Mesothelial cell of epicardium (in vitro differentiated cells): ENCODE results near the gene BHLHA9. TPM values are rescaled to one million over a fixed set of nuclear protein-coding genes. Genes with fewer than 3 reads are reported as not detected.

Experiments used
- DNase-seq, 2 experiments: peaks; one replicate each; pipeline ENCODE4 v3.0.0; 2021; ENCODE audit warnings: low spot score in 2 of 2; ENCODE audit not compliant: unreplicated experiment in 2 of 2
- H3K27ac Mint-ChIP-seq: 2 replicates; pipeline ENCODE4 v1.8.0; 2021; ENCODE audit warnings: mixed read lengths
- H3K27me3 Mint-ChIP-seq: 2 replicates; pipeline ENCODE4 v1.8.0; 2021; ENCODE audit warnings: low read depth, mixed read lengths
- H3K36me3 Mint-ChIP-seq: 2 replicates; pipeline ENCODE4 v1.8.0; 2021; ENCODE audit warnings: mixed read lengths
- H3K4me1 Mint-ChIP-seq: 2 replicates; pipeline ENCODE4 v1.8.0; 2021; ENCODE audit warnings: mixed read lengths
- H3K4me3 Mint-ChIP-seq: 2 replicates; pipeline ENCODE4 v1.8.0; 2021; ENCODE audit warnings: mild to moderate bottlenecking, moderate library complexity, mixed read lengths
- H3K9me3 Mint-ChIP-seq: 2 replicates; pipeline ENCODE4 v1.8.0; 2021; ENCODE audit warnings: mixed read lengths
- CTCF ChIP-seq: fragments of 200-600 bp; sonication (generic); IDR thresholded peaks from one replicate; pipeline ENCODE4 v1.5.0; 2021; ENCODE audit warnings: antibody characterized with exemption; ENCODE audit not compliant: unreplicated experiment
- total RNA-seq: library from RNA; stranded (reverse); gene quantifications from 3 replicates; pipeline ENCODE4 v1.2.1, GENCODE V29; 2021

BHLHA9 gene
- total RNA-seq, 1 donor from 2014 or later: not detected

DNA sequence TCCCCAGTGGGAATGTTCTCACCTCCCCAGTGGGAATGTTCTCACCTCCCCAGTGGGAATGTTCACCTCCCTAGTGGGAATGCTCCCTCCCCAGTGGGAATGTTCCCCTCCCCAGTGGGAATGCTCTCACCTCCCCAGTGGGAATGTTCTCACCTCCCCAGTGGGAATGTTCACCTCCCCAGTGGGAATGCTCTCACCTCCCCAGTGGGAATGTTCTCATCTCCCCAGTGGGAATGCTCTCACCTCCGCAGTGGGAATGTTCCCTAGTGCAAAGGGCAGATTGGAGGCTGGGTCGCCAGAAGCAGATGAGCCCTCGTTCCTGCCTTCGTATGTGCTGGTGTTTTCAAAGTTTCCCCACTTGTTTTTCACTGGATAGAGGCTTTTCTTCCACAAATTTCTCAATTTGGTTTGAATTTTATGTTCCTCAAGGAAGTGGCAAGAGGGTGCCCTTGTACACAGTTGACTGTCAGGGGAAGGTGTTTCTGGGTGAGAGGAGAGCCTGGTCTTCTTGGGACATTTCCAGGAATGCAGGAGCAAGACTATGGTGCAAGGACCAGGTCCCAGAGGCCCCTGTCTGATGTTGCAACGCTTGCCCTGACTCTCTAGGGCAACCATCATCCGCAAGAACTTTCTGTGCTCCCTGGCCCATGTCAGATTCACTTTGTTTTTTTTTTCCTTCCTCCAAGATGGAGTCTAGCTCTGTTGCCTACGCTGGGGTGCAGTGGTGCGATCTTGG lies 43.2 kb downstream of the BHLHA9 start:
- DNase-seq: no peak
- no peaks in the 10 kb centered on the region for H3K4me1 Mint-ChIP-seq
- no peak overlapping the region for H3K27ac Mint-ChIP-seq
- H3K4me3 Mint-ChIP-seq: no peak overlapping the region
- no peaks in the 10 kb centered on the region for H3K36me3 Mint-ChIP-seq
- peaks cover 23% of the 10 kb centered on the region for H3K27me3 Mint-ChIP-seq
- TF ChIP-seq CTCF: no peak
- no peaks in the 10 kb centered on the region for H3K9me3 Mint-ChIP-seq

GRCh38 chr17:1315409-1315808 lies 45.2 kb downstream of the BHLHA9 start:
- Mint-ChIP-seq H3K4me1 (no peaks in the 10 kb centered on the region), H3K36me3 (no peaks in the 10 kb centered on the region), H3K9me3 (no peaks in the 10 kb centered on the region), H3K27me3 (peaks cover 28% of the 10 kb centered on the region), H3K4me3 (no peak overlapping the region), H3K27ac (no peak overlapping the region)
- no peak for DNase-seq
- TF ChIP-seq CTCF: no peak

DNA sequence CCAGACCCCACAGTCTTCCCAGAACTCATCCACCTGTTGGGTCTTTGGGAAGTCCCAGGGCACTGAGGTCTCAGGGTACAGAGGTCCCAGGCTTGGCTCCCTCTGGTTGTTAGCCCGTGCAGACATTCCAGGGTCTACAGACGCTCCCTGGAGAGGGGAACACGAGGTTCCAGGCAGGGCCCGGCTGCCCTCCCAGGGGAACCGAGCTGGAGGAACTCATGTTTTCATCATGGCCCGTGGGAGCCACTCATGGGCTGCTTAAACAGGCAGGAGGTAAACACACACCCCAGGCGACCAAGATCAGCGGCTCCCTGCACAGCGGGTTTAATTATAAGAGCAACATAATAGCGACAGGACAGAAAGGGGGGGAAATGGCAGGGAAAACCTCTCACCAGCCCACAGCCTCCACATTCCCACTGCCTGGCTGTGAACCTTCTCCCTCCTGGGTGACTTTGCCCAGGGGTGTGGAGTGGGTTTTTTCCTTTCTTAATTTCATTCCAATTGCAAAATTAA lies 45.7 kb downstream of the BHLHA9 start:
- TF ChIP-seq CTCF: no peak
- H3K4me1 Mint-ChIP-seq: no peaks in the 10 kb centered on the region
- H3K4me3 Mint-ChIP-seq: no peak overlapping the region
- H3K9me3 Mint-ChIP-seq: no peaks in the 10 kb centered on the region
- H3K36me3 Mint-ChIP-seq: no peaks in the 10 kb centered on the region
- H3K27me3 Mint-ChIP-seq: peaks cover 32% of the 10 kb centered on the region
- DNase-seq: no peak
- H3K27ac Mint-ChIP-seq: no peak overlapping the region

Other genes starting within 250 kb of the BHLHA9 start
- gene ABR, start 90.5 kb upstream of the BHLHA9 start, total RNA-seq: 63.9 to 70.1 TPM (median 69.3 TPM) in 3 replicates
- not detected in 3 replicates for gene TRARG1, start 9.2 kb downstream of the BHLHA9 start, total RNA-seq
- gene YWHAE, start 129.8 kb downstream of the BHLHA9 start, total RNA-seq: 714 to 730 TPM (median 714 TPM) in 3 replicates
- 38.2 to 41.9 TPM (median 41.3 TPM) in 3 replicates for gene CRK, start 185.8 kb downstream of the BHLHA9 start, total RNA-seq
- 144 to 149 TPM (median 147 TPM) in 3 replicates for gene MYO1C, start 222.2 kb downstream of the BHLHA9 start, total RNA-seq
- 22.4 to 23.5 TPM (median 22.5 TPM) in 3 replicates for gene INPP5K, start 246.2 kb downstream of the BHLHA9 start, total RNA-seq